ENCODE results near the gene USP47. TPM values are rescaled to one million over a fixed set of nuclear protein-coding genes. Genes with fewer than 3 reads are reported as not detected.

The USP47 gene
- total RNA-seq, 5 donors from 2014 or later (not counting 1 experiment from before 2014, with no cell fraction given) = 49.3 to 77.6 (median 58.6) TPM

GRCh38 chr11:11965656-11966353, 124.0 kb downstream of the USP47 start:
- DNase-seq (no peak), ATAC-seq (replicated peaks in 1 of 4) (no peak)
- H3K4me3 ChIP-seq (ENCODE audit: control insufficient read depth in 1 of 2, extremely low read depth in 1 of 2, low read length in 1 of 2) = no peak overlapping the region
- H3K36me3 Mint-ChIP-seq = no peaks in the 10 kb centered on the region
- H3K27ac Mint-ChIP-seq = no peak overlapping the region
- ChIA-PET CTCF (interaction anchor here (0.5 to 1.4 kb wide), 3 partner anchors 11 to 1522 kb away, joined by 3 to 5 read pairs (median 3); no protein-coding TSS in a partner anchor), POLR2A (no interaction called here)
- H3K4me3 Mint-ChIP-seq = no peak overlapping the region
- peaks cover 19 to 26% (median 22%) of the 10 kb centered on the region in 3 donors for H3K4me1 Mint-ChIP-seq
- H3K27ac ChIP-seq (ENCODE audit: low read length) = no peak overlapping the region
- H3K27me3 ChIP-seq (replicated peaks in 1 of 2; ENCODE audit: control insufficient read depth in 2 of 2, extremely low read depth in 1 of 2, insufficient read depth in 2 of 2, low read length in 1 of 2) = peaks cover 0 to 21% of the 10 kb centered on the region in 2 experiments
- no peaks in the 10 kb centered on the region for H3K9me3 ChIP-seq
- H3K27me3 Mint-ChIP-seq = peaks cover 0 to 3% of the 10 kb centered on the region in 2 donors
- 97% methylated on average over 3 of the region's 10 CpGs for WGBS (ENCODE audit: insufficient coverage)
- no peaks in the 10 kb centered on the region for H3K9me3 Mint-ChIP-seq
- H3K36me3 ChIP-seq (ENCODE audit: control insufficient read depth in 2 of 2, extremely low read depth in 1 of 2, insufficient read depth in 1 of 2, low read length in 1 of 2) = no peaks in the 10 kb centered on the region
- H3K4me1 ChIP-seq (ENCODE audit: control insufficient read depth in 1 of 2, extremely low read depth in 1 of 2, insufficient read depth in 2 of 2, low read length in 2 of 2) = peaks cover 7 to 19% of the 10 kb centered on the region in 2 experiments

- no peak overlapping the region for H3K4me3 Mint-ChIP-seq
- CTCF ChIA-PET = interaction anchor here (0.5 to 1.4 kb wide), 4 partner anchors 8 to 1521 kb away, joined by 3 to 5 read pairs (median 3); no protein-coding TSS in a partner anchor
- H3K36me3 Mint-ChIP-seq = no peaks in the 10 kb centered on the region
These were observed 124.6 kb downstream of the USP47 start for GRCh38 chr11:11966354-11966741.

GRCh38 chr11:11966826-11967668, 125.3 kb downstream of the USP47 start:
- H3K27ac Mint-ChIP-seq = no peak overlapping the region
- H3K36me3 ChIP-seq (ENCODE audit: control insufficient read depth in 2 of 2, extremely low read depth in 1 of 2, insufficient read depth in 1 of 2, low read length in 1 of 2) = no peaks in the 10 kb centered on the region
- no peak overlapping the region for H3K27ac ChIP-seq (ENCODE audit: low read length)
- ATAC-seq (replicated peaks in 1 of 4) (peak; percentile 81 to 84 (median 82)), DNase-seq (peak; percentile 16 to 77 (median 58))
- no peak overlapping the region for H3K4me3 Mint-ChIP-seq
- no peak overlapping the region for H3K4me3 ChIP-seq (ENCODE audit: control insufficient read depth in 1 of 2, extremely low read depth in 1 of 2, low read length in 1 of 2)
- peaks cover 7 to 14% (median 12%) of the 10 kb centered on the region in 3 donors for H3K4me1 Mint-ChIP-seq
- no peaks in the 10 kb centered on the region for H3K9me3 ChIP-seq
- ChIA-PET POLR2A (no interaction called here), CTCF (interaction anchor here in 1 of 2 donors (0.7 to 1.1 kb wide), 2 partner anchors 8 to 11 kb away, joined by 3 read pairs; no protein-coding TSS in a partner anchor)
- no peaks in the 10 kb centered on the region for H3K36me3 Mint-ChIP-seq
- H3K4me1 ChIP-seq (ENCODE audit: control insufficient read depth in 1 of 2, extremely low read depth in 1 of 2, insufficient read depth in 2 of 2, low read length in 2 of 2) = peaks cover 0 to 9% of the 10 kb centered on the region in 2 experiments
- no peaks in the 10 kb centered on the region for H3K9me3 Mint-ChIP-seq
- H3K27me3 Mint-ChIP-seq = peaks cover 0 to 3% of the 10 kb centered on the region in 2 donors
- WGBS (ENCODE audit: insufficient coverage) = 63% methylated on average over 12 of the region's 15 CpGs
- peaks cover 0 to 21% of the 10 kb centered on the region in 2 experiments for H3K27me3 ChIP-seq (replicated peaks in 1 of 2; ENCODE audit: control insufficient read depth in 2 of 2, extremely low read depth in 1 of 2, insufficient read depth in 2 of 2, low read length in 1 of 2)

More at GRCh38 chr11:11966354-11966741, 124.6 kb downstream of the USP47 start:
- H3K27ac Mint-ChIP-seq = no peak overlapping the region
- peaks cover 14 to 21% (median 17%) of the 10 kb centered on the region in 3 donors for H3K4me1 Mint-ChIP-seq
- no peak overlapping the region for H3K4me3 ChIP-seq (ENCODE audit: control insufficient read depth in 1 of 2, extremely low read depth in 1 of 2, low read length in 1 of 2)
- H3K27me3 Mint-ChIP-seq = peaks cover 0 to 3% of the 10 kb centered on the region in 2 donors
- peaks cover 1 to 16% of the 10 kb centered on the region in 2 experiments for H3K4me1 ChIP-seq (ENCODE audit: control insufficient read depth in 1 of 2, extremely low read depth in 1 of 2, insufficient read depth in 2 of 2, low read length in 2 of 2)
- POLR2A ChIA-PET = no interaction called here
- no peaks in the 10 kb centered on the region for H3K9me3 Mint-ChIP-seq
- H3K9me3 ChIP-seq = no peaks in the 10 kb centered on the region
- ATAC-seq (replicated peaks in 1 of 4) = no peak
- no peak for DNase-seq
- H3K27me3 ChIP-seq (replicated peaks in 1 of 2; ENCODE audit: control insufficient read depth in 2 of 2, extremely low read depth in 1 of 2, insufficient read depth in 2 of 2, low read length in 1 of 2) = peaks cover 0 to 21% of the 10 kb centered on the region in 2 experiments
- WGBS (ENCODE audit: insufficient coverage) = 75% methylated on average over 4 of the region's 7 CpGs
- no peaks in the 10 kb centered on the region for H3K36me3 ChIP-seq (ENCODE audit: control insufficient read depth in 2 of 2, extremely low read depth in 1 of 2, insufficient read depth in 1 of 2, low read length in 1 of 2)
- H3K27ac ChIP-seq (ENCODE audit: low read length) = no peak overlapping the region

- H3K4me1 Mint-ChIP-seq = peaks cover 2 to 9% (median 5%) of the 10 kb centered on the region in 3 donors
These were observed 126.1 kb downstream of the USP47 start for GRCh38 chr11:11967669-11968510.

GRCh38 chr11:11968511-11969280, 126.9 kb downstream of the USP47 start:
- no peak overlapping the region for H3K4me3 ChIP-seq (ENCODE audit: control insufficient read depth in 1 of 2, extremely low read depth in 1 of 2, low read length in 1 of 2)
- no peak overlapping the region for H3K27ac ChIP-seq (ENCODE audit: low read length)
- CTCF ChIA-PET = interaction anchor here in 1 of 2 donors (0.9 kb wide), 1 partner anchor 11 kb away, joined by 3 read pairs; no protein-coding TSS in a partner anchor
- Mint-ChIP-seq H3K4me1 (peaks cover 2 to 9% (median 5%) of the 10 kb centered on the region in 3 donors), H3K4me3 (no peak overlapping the region), H3K27ac (no peak overlapping the region), H3K9me3 (no peaks in the 10 kb centered on the region), H3K27me3 (peaks cover 0 to 3% of the 10 kb centered on the region in 2 donors), H3K36me3 (no peaks in the 10 kb centered on the region)
- POLR2A ChIA-PET = no interaction called here
- ATAC-seq (replicated peaks in 1 of 4) (no peak), DNase-seq (no peak)
- 67% methylated on average over 8 of the region's 11 CpGs for WGBS (ENCODE audit: insufficient coverage)
- peaks cover 0 to 21% of the 10 kb centered on the region in 2 experiments for H3K27me3 ChIP-seq (replicated peaks in 1 of 2; ENCODE audit: control insufficient read depth in 2 of 2, extremely low read depth in 1 of 2, insufficient read depth in 2 of 2, low read length in 1 of 2)
- H3K36me3 ChIP-seq (ENCODE audit: control insufficient read depth in 2 of 2, extremely low read depth in 1 of 2, insufficient read depth in 1 of 2, low read length in 1 of 2) = no peaks in the 10 kb centered on the region
- peaks cover 0 to 7% of the 10 kb centered on the region in 2 experiments for H3K4me1 ChIP-seq (ENCODE audit: control insufficient read depth in 1 of 2, extremely low read depth in 1 of 2, insufficient read depth in 2 of 2, low read length in 2 of 2)
- no peaks in the 10 kb centered on the region for H3K9me3 ChIP-seq

More at GRCh38 chr11:11967669-11968510, 126.1 kb downstream of the USP47 start:
- H3K9me3 ChIP-seq = no peaks in the 10 kb centered on the region
- no peak overlapping the region for H3K27ac Mint-ChIP-seq
- ATAC-seq (replicated peaks in 1 of 4) = no peak
- DNase-seq = no peak
- H3K36me3 Mint-ChIP-seq = no peaks in the 10 kb centered on the region
- CTCF ChIA-PET = interaction anchor here in 1 of 2 donors (0.9 kb wide), 1 partner anchor 11 kb away, joined by 3 read pairs; no protein-coding TSS in a partner anchor
- H3K4me3 Mint-ChIP-seq = no peak overlapping the region
- peaks cover 0 to 7% of the 10 kb centered on the region in 2 experiments for H3K4me1 ChIP-seq (ENCODE audit: control insufficient read depth in 1 of 2, extremely low read depth in 1 of 2, insufficient read depth in 2 of 2, low read length in 2 of 2)
- no peaks in the 10 kb centered on the region for H3K9me3 Mint-ChIP-seq
- no peak overlapping the region for H3K4me3 ChIP-seq (ENCODE audit: control insufficient read depth in 1 of 2, extremely low read depth in 1 of 2, low read length in 1 of 2)
- WGBS (ENCODE audit: insufficient coverage) = 68% methylated on average over 4 of the region's 11 CpGs
- H3K36me3 ChIP-seq (ENCODE audit: control insufficient read depth in 2 of 2, extremely low read depth in 1 of 2, insufficient read depth in 1 of 2, low read length in 1 of 2) = no peaks in the 10 kb centered on the region
- H3K27me3 ChIP-seq (replicated peaks in 1 of 2; ENCODE audit: control insufficient read depth in 2 of 2, extremely low read depth in 1 of 2, insufficient read depth in 2 of 2, low read length in 1 of 2) = peaks cover 0 to 21% of the 10 kb centered on the region in 2 experiments
- H3K27me3 Mint-ChIP-seq = peaks cover 0 to 3% of the 10 kb centered on the region in 2 donors
- no peak overlapping the region for H3K27ac ChIP-seq (ENCODE audit: low read length)
- POLR2A ChIA-PET = no interaction called here
